Effector memory CD4-positive, alpha-beta T cell (primary cell): ENCODE measurements around the gene TTC8.

Experiments used
- DNase-seq, 3 donors: peaks; one replicate each; pipeline ENCODE4 v3.0.0-alpha.2; 2020
- H3K27ac ChIP-seq: 2 replicates; pipeline ENCODE4 v1.7.0; 2013; ENCODE audit warnings: mild to moderate bottlenecking, low read length, moderate library complexity; ENCODE audit not compliant: insufficient read depth, poor library complexity, severe bottlenecking
- H3K27me3 ChIP-seq: replicated peaks from 2 replicates; pipeline ENCODE4 v1.7.0; 2013; ENCODE audit warnings: mild to moderate bottlenecking, low read length; ENCODE audit not compliant: insufficient read depth, control insufficient read depth, poor library complexity, severe bottlenecking
- H3K36me3 ChIP-seq: 2 replicates; pipeline ENCODE4 v1.7.0; 2013; ENCODE audit warnings: mild to moderate bottlenecking, low read length, moderate library complexity; ENCODE audit not compliant: control insufficient read depth, insufficient read depth
- H3K4me1 ChIP-seq: 2 replicates; pipeline ENCODE4 v1.7.0; 2013; ENCODE audit warnings: low read length, mild to moderate bottlenecking; ENCODE audit not compliant: control insufficient read depth, insufficient read depth, poor library complexity, severe bottlenecking
- H3K4me3 ChIP-seq: 2 replicates; pipeline ENCODE4 v1.7.0; 2013; ENCODE audit warnings: low read length, low read depth, mild to moderate bottlenecking; ENCODE audit not compliant: insufficient read depth, poor library complexity, severe bottlenecking
- H3K9me3 ChIP-seq: 2 replicates; pipeline ENCODE4 v1.7.0; 2013; ENCODE audit warnings: mild to moderate bottlenecking, low read length, moderate library complexity; ENCODE audit not compliant: control insufficient read depth

Gene TTC8

DNA sequence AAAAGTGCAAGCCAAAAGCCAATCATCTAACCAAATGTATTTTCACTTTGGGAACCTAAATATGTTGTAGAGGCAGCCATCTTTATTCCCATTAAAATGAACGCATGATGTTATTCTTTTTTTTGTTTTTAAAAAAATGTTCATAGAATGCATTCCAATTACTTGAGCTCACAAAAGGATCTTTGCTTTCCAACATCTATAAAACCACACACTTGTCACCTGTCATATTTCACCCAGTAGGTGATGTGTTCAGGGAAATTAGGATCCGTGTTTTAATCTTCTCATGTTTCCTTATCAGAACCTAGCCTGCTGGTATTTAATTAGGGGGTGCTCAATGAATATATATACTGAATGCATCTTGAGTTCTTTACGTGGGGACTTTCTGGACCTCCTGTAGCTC lies 13.6 kb downstream of the TTC8 start:
- Histone ChIP-seq H3K9me3 (no peaks in the 10 kb centered on the region), H3K4me3 (no peak overlapping the region), H3K4me1 (no peaks in the 10 kb centered on the region), H3K36me3 (no peaks in the 10 kb centered on the region), H3K27me3 (no peaks in the 10 kb centered on the region), H3K27ac (no peak overlapping the region)
- DNase-seq = no peak

DNA sequence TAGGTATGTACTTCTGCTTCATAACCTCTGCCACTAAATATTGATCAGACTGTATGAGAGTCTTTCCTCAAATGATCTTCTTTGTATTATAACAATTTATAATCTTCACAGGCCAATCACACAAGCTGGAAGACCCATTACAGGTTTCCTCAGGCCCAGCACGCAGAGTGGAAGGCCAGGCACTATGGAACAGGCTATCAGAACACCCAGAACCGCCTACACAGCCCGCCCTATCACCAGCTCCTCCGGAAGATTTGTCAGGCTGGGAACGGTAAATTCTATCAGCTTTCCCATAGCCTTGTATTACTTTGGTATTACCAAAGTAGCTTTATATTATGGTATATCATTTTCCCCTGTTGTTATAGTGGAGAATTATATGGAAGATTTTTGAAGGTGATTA lies 16.5 kb downstream of the TTC8 start:
- Histone ChIP-seq H3K27ac (no peak overlapping the region), H3K4me1 (no peaks in the 10 kb centered on the region), H3K27me3 (no peaks in the 10 kb centered on the region), H3K36me3 (no peaks in the 10 kb centered on the region), H3K9me3 (no peaks in the 10 kb centered on the region), H3K4me3 (no peak overlapping the region)
- no peak for DNase-seq

DNA sequence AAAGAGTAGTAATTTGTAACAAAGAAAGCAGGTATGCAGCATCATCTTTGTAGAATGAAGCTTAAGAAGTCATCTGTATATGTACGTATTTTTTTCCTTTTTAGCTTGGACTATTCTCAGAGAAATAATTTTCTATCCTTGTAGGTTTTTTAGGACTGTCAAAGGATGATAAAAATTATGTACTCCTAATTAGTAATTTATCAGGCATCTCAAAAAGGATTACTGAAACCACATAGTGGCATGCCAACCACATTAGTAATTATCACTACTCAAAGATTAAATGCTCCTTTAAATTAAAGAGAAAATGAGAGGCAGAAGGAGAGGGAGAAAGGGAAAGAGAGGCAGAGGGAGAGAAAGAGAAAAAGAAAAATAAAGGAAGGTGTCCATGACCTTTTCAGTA lies 17.3 kb downstream of the TTC8 start:
- Histone ChIP-seq H3K36me3 (no peaks in the 10 kb centered on the region), H3K27ac (no peak overlapping the region), H3K4me1 (no peaks in the 10 kb centered on the region), H3K4me3 (no peak overlapping the region), H3K9me3 (no peaks in the 10 kb centered on the region), H3K27me3 (no peaks in the 10 kb centered on the region)
- DNase-seq = no peak

DNA sequence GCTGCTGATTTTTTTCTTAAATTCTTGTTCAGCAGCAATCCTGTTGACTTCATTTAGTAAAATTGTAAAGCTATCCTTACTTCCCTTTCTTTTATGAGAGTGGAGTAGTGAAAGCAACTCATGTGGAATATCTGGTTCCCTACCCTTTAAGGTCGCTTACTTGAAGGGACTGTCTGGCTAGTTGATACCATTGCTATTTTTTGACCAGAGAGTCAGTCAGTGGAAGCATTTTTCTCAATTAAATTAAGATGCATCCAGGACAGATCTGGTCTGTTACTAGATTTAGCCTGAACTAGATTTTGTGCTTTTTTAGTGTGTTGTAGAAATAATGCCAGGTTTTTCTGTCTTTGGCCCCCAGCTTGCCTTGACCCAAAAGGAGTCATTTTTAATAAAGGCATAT lies 18.0 kb downstream of the TTC8 start:
- no peak for DNase-seq
- no peaks in the 10 kb centered on the region for H3K36me3 ChIP-seq
- H3K27ac ChIP-seq = no peak overlapping the region
- no peaks in the 10 kb centered on the region for H3K9me3 ChIP-seq
- H3K4me1 ChIP-seq = no peaks in the 10 kb centered on the region
- no peak overlapping the region for H3K4me3 ChIP-seq
- H3K27me3 ChIP-seq = no peaks in the 10 kb centered on the region

DNA sequence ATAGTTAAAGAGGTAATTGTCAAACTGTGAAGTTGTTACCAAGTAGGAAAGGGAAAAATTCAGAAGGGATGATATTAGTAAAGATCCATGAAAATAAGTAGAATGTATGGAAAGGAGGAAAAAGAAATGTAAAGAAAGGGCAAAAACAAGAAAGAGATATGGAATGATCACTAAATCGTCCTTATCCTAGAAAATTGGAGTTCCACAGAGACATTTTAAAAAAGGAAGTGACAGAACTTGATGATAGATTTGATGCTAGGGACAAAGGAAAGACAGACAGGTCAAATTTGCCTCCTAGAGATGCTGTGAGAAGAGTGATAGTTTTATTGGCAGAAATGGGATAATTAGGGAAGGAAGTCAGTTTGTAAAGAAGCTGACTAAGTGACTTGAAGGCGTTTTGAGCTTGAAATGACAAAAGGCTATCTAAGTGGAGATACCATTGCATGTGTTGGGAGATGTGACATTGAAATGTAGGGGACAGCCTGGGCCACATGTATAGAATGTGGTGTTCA lies 20.6 kb downstream of the TTC8 start:
- H3K27me3 ChIP-seq = no peaks in the 10 kb centered on the region
- no peak overlapping the region for H3K4me3 ChIP-seq
- H3K27ac ChIP-seq = no peak overlapping the region
- H3K36me3 ChIP-seq = no peaks in the 10 kb centered on the region
- DNase-seq = no peak
- no peaks in the 10 kb centered on the region for H3K4me1 ChIP-seq
- H3K9me3 ChIP-seq = no peaks in the 10 kb centered on the region

DNA sequence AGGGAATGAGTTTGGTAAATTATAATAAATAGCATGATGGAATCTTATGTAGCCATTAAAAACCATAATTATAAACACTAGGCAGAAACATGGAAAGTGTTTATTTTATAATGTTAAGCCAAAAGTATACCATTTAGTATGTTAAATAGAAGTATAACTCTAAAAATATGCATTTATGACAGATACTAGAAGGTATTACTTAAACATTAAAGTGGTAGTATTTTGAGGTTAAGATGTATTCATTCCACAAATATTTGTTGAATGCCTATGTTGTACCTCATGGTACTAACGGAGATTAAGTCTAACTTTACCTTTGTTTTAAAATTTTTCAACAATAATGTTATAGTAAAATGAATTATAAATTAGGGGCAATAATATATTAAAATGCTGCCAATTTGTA lies 24.1 kb downstream of the TTC8 start:
- no peak overlapping the region for H3K27ac ChIP-seq
- DNase-seq = no peak
- no peaks in the 10 kb centered on the region for H3K4me1 ChIP-seq
- no peaks in the 10 kb centered on the region for H3K9me3 ChIP-seq
- no peaks in the 10 kb centered on the region for H3K27me3 ChIP-seq
- no peaks in the 10 kb centered on the region for H3K36me3 ChIP-seq
- no peak overlapping the region for H3K4me3 ChIP-seq

DNA sequence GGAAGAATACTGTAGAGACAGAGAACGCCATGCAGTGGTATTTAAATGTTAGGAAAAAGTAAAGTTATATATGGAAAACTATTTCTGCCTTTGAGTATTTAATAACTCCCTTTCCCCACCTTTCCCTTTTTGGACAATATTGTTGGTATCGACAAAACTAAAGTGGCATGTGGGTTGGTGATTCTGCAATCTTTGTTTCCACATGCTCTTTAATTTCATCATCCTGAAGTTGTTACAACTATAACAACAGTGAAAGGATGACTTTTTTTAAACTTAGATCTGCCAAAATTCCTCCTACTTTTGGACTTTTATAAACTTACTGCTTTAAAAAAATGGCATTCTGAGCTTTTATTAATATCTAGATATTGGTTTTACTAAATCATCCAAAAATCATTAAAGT lies 25.3 kb downstream of the TTC8 start:
- no peak for DNase-seq
- H3K9me3 ChIP-seq = no peaks in the 10 kb centered on the region
- H3K27ac ChIP-seq = no peak overlapping the region

DNA sequence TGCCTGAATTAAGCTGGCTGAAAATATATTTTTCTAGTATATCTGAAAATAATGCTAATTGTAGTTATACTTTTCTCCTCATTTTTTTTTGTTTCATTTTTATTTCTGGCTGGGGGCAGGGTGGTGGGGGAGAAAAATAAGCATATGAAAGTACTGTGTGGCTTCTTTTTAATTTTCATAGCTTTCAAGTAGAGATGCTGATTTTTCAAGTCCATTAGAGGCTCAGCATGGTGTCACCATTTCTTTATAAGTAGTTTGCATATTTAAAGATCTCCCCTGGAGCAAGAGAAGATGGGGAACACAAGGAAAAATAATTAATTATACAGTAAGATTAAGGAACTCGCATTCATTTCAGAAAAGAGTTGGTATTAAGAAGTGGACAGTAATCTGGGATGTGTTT lies 27.1 kb downstream of the TTC8 start:
- H3K27me3 ChIP-seq = no peaks in the 10 kb centered on the region
- no peak for DNase-seq
- no peaks in the 10 kb centered on the region for H3K36me3 ChIP-seq
- no peak overlapping the region for H3K27ac ChIP-seq
- H3K9me3 ChIP-seq = no peaks in the 10 kb centered on the region
- no peak overlapping the region for H3K4me3 ChIP-seq
- H3K4me1 ChIP-seq = no peaks in the 10 kb centered on the region

More for the DNA sequence above, 25.3 kb downstream of the TTC8 start:
- Histone ChIP-seq H3K36me3 (no peaks in the 10 kb centered on the region), H3K4me1 (no peaks in the 10 kb centered on the region), H3K27me3 (no peaks in the 10 kb centered on the region), H3K4me3 (no peak overlapping the region)

DNA sequence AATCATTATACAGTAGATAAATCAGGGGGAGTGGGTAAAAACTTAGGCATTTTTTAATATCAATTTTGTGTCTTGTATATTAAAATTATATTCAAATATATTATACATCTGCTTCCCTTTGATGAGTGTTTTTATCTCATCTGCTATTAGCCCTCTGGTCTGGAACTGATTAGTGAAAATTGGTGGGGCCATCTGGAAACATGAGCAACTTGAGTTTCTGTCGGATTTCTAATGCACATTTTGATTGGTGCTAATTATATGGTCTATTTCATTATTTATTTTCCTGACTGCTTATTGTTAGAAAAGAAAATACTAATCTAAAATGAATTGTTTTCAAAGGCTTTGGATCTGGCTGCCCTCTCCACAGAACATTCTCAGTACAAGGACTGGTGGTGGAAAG lies 28.2 kb downstream of the TTC8 start:
- no peak for DNase-seq
- no peaks in the 10 kb centered on the region for H3K9me3 ChIP-seq
- H3K4me1 ChIP-seq = no peaks in the 10 kb centered on the region
- H3K36me3 ChIP-seq = no peaks in the 10 kb centered on the region
- H3K27ac ChIP-seq = no peak overlapping the region
- no peaks in the 10 kb centered on the region for H3K27me3 ChIP-seq
- H3K4me3 ChIP-seq = no peak overlapping the region

DNA sequence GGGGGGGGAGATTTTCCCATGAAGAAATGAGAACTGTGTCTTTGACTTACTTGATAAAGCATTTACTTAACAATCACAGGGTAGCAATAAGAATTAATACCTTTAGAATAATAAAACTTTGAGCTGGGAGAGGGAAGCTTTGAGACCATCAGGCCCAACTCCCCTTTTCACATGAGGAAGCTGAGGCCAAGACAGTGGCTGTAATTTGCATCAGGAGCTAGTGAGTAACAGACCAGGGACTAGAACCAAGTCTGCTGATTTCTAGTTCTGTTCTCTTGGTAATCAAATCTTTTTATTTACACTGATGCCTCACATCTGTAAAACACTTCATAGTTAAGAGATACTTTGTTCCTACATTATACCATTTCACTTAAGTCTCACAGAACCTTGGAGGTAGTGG lies 28.7 kb downstream of the TTC8 start:
- no peaks in the 10 kb centered on the region for H3K27me3 ChIP-seq
- no peak overlapping the region for H3K4me3 ChIP-seq
- H3K4me1 ChIP-seq = no peaks in the 10 kb centered on the region
- DNase-seq = no peak
- H3K36me3 ChIP-seq = no peaks in the 10 kb centered on the region
- H3K27ac ChIP-seq = no peak overlapping the region
- no peaks in the 10 kb centered on the region for H3K9me3 ChIP-seq
